Fibroblast of villous mesenchyme (primary cell): ENCODE results near the gene ANKRD45. TPM values are rescaled to one million over a fixed set of nuclear protein-coding genes. Genes with fewer than 3 reads are reported as not detected.
"Not testable (repeated sequence)": the region's sequence is repeated elsewhere in the genome, so short reads cannot be mapped to it uniquely, and the experiment has no call there.

Source experiments
- DNase-seq: peaks from one replicate; pipeline ENCODE4 v3.0.0-alpha.2; 2010; ENCODE audit warnings: low read depth
- H3K4me3 ChIP-seq: 2 replicates; pipeline ENCODE4 v1.5.1; 2011; ENCODE audit warnings: low read depth, mild to moderate bottlenecking, low read length
- total RNA-seq: library from RNA; depleted of rRNA; stranded (reverse); fragments of >200 nt; gene quantifications from 2 replicates; pipeline ENCODE4 v1.2.3, GENCODE V29; 2012
- TF ChIP-seq, protein P1 (sequence below): IDR thresholded peaks from 2 replicates; pipeline ENCODE4 v1.5.1; 2012; ENCODE audit warnings: low read depth, mild to moderate bottlenecking, low read length; ENCODE audit not compliant: insufficient read depth

Gene ANKRD45
- total RNA-seq, 1 donor, result 0.43 TPM

DNA sequence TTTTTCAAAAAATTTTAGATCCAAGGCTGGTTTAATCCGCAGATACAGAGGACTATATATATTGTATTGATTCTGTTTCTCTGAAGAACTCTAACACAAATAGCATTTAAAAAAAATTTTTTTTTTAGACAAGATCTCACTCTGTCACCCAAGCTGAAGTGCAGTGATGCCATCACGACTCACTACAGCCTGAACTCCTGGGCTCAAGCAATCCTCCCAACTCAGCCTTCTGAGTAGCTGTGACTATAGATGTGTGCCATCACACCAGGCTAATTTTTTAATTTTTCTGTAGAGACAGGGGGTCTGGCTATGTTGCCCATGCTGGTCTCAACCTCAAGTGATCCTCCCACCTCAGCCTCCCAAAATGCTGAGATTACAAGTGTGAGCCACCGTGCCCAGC is 3.0 kb downstream of the ANKRD45 start:
- no peak for DNase-seq
- TF ChIP-seq, protein P1, sequence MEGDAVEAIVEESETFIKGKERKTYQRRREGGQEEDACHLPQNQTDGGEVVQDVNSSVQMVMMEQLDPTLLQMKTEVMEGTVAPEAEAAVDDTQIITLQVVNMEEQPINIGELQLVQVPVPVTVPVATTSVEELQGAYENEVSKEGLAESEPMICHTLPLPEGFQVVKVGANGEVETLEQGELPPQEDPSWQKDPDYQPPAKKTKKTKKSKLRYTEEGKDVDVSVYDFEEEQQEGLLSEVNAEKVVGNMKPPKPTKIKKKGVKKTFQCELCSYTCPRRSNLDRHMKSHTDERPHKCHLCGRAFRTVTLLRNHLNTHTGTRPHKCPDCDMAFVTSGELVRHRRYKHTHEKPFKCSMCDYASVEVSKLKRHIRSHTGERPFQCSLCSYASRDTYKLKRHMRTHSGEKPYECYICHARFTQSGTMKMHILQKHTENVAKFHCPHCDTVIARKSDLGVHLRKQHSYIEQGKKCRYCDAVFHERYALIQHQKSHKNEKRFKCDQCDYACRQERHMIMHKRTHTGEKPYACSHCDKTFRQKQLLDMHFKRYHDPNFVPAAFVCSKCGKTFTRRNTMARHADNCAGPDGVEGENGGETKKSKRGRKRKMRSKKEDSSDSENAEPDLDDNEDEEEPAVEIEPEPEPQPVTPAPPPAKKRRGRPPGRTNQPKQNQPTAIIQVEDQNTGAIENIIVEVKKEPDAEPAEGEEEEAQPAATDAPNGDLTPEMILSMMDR, result no peak
- no peak overlapping the region for H3K4me3 ChIP-seq

DNA sequence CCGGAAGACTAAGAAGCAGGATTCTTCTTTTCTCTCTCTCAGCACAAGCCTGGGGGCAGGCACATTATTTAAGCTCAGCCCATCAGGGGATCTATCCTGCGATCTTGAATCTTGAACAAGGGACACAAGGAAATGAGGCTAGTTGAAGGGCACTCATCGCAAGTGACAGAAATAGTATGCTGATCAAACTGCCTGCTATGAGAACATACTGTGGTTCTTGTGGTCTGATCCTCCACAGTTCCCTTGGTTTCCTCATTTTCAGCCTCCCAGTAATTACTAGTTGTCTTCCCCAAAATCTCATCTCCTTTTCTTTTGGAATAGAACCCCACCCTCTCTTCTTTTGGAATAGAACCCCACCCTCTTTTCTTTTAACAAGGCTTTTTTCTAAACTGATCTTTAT is 6.5 kb downstream of the ANKRD45 start:
- TF ChIP-seq, protein P1, result no peak
- no peak for DNase-seq

DNA sequence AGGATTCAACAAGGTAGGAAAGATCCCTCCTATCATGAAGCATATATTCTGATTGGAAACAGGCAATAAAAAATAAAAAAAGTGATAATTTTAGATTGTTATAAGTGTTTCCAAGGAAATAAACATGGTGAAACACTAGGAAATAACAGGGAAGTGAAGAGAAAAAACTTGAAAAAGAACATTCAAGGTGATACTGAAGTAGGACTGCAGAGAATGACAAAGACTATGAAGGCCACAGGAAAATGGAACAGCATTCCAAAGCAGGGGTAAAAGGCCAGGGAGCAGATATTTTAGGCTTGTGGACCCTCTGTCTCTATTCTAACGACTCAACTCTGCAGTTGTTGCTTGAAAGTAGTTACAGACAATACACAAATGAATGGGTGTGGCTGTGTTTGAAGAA is 7.9 kb downstream of the ANKRD45 start:
- TF ChIP-seq, protein P1, result no peak
- H3K4me3 ChIP-seq, result no peak overlapping the region
- no peak for DNase-seq

More for the DNA sequence above, 6.5 kb downstream of the ANKRD45 start:
- no peak overlapping the region for H3K4me3 ChIP-seq

DNA sequence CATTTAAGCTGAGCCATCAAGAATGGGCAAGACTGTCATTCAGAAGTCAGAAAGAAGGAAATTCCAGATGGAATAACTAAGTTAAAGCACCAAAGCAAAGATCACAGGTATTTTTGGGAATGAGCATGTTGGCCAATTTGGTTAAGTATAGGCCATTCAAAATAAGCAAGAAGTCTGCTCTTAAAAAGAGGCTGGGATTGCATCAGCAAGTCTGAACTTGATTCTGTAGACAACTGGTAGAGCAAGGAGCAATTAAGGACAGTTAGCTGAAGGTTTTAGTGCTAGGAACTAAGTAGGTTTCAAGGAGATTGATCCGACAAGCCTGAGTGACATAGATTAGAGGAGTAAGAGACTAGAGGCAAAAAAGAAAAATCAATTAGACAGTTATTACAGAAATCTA is 8.4 kb downstream of the ANKRD45 start:
- TF ChIP-seq, protein P1, result no peak
- DNase-seq, result no peak
- H3K4me3 ChIP-seq, result no peak overlapping the region

DNA sequence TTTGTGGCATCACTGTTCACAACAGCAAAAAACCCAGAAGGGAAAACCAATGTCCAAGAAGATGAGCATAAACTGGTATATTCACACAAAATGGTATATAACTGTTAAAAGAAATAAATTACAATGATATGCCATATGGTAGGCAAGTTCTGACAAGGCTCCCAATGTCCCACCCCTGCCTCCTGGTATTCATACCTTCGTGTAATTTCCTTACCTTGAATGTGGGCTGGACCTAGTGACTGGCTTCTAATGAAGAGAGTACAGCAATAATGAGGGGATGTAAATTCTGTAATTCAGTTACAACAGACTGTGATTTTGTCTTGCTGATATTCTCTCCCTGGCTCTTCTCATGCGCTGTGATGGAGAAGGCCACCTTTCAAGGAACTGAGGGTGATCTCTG is 9.3 kb downstream of the ANKRD45 start:
- TF ChIP-seq, protein P1, result no peak
- DNase-seq, result no peak
- no peak overlapping the region for H3K4me3 ChIP-seq

DNA sequence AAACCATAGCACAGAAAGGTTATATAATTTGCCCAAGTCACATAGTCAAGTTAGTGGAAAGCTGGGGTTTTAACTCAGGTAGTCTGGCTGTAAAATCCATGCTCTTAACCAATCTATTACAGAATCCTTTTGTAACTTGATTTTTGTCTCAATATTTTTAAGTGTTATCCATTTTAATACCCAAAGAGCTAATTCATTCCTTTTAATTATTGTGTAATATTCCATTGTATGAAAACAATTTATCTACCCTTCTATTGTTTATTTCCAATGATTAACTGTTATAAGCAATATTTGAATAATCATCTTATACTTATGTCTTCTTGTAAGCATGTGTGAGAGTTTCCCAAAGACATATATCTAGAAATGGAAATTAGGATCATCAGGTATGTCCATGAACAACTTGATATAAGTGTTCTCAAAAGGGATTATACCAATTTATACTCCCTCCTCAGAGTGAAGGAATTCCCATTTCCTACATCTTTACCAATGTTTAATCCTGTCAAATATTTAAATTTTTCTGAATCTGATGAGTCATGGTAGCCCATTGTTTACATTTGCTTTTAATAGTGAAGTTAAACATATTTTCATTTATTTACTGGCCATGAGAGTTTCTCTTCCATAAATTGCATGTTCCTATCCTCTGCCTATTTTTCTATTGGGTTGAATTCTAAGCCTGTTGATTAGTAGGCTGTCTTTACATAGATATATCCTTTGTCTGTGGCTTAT is 20.6 kb downstream of the ANKRD45 start:
- H3K4me3 ChIP-seq, result no peak overlapping the region
- DNase-seq, result no peak
- TF ChIP-seq, protein P1, result no peak

DNA sequence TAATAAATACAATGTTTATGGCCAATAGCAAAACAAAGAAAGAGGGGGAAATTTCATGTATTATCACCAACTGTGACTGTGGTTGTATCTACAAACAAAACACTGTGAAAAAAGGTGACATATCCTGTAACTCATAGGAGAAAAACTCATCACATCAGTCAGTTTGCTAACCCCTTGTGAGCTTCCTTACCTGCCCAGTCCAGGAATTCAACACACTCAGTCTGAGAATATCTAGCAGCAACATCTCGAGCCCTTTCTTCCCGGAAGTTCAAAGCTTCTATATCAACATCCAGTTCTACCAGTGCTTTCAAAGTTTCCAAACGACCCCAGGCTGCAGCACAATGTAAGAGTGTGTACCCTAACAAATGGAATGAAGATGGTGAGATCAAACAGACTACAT is 23.0 kb downstream of the ANKRD45 start:
- TF ChIP-seq, protein P1, result no peak
- no peak for DNase-seq
- H3K4me3 ChIP-seq, result no peak overlapping the region

DNA sequence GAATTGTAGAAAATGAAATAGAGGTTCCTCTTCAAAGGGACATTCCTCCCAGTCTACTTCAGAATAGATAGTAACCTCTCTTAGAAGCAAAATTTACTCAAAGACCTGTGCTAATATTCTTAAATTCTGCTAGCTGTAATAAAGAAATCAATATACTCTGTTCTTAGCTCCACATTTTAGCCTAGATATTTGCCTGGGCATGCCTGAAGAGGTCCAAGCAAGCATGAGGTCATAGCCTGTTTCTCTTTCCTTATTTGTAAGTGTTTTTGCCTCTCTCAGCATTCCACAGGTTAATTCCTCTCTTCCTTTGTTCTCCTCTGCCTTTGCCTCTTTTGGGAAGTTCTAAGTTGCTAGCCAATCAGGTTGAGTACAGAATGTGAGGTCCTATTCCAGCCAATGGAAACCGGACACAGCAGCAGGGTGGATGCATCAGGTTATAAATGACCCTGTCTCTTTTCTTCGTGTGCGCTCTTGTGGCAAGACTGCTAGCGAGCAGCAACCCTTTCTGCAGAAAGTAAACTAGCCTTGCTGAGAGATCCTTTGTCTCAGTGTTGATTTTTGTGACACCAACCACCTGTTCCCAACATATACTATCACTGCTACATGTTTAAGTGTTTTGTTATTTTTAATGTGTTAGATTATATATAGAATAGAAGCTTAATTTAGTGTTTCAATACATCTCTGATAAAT is 27.1 kb downstream of the ANKRD45 start:
- DNase-seq, H3K4me3 ChIP-seq: not testable (repeated sequence)
